H1 (cell line): ENCODE results near the gene DMRT1. TPM values are rescaled to one million over a fixed set of nuclear protein-coding genes. Genes with fewer than 3 reads are reported as not detected.

Experiments
- polyA plus RNA-seq, 7 experiments: library from polyadenylated mRNA; depleted of rRNA in 3 of 7; stranded (reverse) in 5 of 7; unstranded in 2 of 7; fragments of >200 nt in 5 of 7; fragments of 200-250 nt in 2 of 7; gene quantifications; 1 replicate in 5 of 7; 2 replicates in 1 of 7; 4 replicates in 1 of 7; pipeline versions ENCODE4 v1.2.1 to v1.2.3, GENCODE V29; 2011 to 2013; ENCODE audit warnings: missing spikeins in 2 of 7, mixed read lengths in 2 of 7
- total RNA-seq: library from RNA; stranded (reverse); fragmentation: NEBNext Ultra II Directional; extraction: Animal tissue kit (Norgen Biotek cat#: 25700); gene quantifications from 2 replicates; pipeline ENCODE4 v1.2.1, GENCODE V29; 2021
- TF ChIP-seq, protein P1 (sequence below): fragments of 300-600 bp; sonication (generic); IDR thresholded peaks from 2 replicates; pipeline ENCODE4 v1.7.1; 2012; ENCODE audit warnings: low read length, moderate library complexity, mild to moderate bottlenecking, inconsistent platforms; ENCODE audit not compliant: insufficient replicate concordance

Gene DMRT1
- total and polyA plus RNA-seq, 2 of the 8 experiments (the other 6 are each of a cell fraction or from before 2014, with no cell fraction given) = 0.15 TPM; not detected in 1

DNA sequence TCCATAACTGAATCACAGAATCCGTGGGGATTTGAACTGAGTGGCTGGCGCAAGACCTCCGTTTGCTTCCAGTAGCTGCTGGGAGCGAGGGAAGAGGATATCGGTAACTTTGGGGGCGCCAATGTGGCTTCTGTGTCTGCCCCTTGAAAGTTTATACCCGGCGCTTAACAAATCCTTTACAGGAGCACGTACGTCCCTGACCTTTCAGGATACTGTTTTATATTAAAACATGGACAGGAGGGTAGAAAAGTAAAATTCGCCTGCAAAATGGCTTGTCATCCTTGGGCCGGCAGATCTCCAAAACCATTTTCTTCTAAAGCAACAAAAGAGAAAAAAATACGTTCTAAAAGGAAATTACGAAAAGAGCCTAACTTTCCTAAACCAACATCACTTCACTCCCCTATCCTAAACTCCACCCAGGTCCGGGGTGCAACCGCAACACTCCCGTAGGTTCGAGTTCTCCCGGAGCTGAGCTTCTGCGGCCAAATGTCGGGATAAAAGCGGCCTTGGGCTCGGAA is 134.3 kb downstream of the DMRT1 start (continued):
- TF ChIP-seq, protein P1, sequence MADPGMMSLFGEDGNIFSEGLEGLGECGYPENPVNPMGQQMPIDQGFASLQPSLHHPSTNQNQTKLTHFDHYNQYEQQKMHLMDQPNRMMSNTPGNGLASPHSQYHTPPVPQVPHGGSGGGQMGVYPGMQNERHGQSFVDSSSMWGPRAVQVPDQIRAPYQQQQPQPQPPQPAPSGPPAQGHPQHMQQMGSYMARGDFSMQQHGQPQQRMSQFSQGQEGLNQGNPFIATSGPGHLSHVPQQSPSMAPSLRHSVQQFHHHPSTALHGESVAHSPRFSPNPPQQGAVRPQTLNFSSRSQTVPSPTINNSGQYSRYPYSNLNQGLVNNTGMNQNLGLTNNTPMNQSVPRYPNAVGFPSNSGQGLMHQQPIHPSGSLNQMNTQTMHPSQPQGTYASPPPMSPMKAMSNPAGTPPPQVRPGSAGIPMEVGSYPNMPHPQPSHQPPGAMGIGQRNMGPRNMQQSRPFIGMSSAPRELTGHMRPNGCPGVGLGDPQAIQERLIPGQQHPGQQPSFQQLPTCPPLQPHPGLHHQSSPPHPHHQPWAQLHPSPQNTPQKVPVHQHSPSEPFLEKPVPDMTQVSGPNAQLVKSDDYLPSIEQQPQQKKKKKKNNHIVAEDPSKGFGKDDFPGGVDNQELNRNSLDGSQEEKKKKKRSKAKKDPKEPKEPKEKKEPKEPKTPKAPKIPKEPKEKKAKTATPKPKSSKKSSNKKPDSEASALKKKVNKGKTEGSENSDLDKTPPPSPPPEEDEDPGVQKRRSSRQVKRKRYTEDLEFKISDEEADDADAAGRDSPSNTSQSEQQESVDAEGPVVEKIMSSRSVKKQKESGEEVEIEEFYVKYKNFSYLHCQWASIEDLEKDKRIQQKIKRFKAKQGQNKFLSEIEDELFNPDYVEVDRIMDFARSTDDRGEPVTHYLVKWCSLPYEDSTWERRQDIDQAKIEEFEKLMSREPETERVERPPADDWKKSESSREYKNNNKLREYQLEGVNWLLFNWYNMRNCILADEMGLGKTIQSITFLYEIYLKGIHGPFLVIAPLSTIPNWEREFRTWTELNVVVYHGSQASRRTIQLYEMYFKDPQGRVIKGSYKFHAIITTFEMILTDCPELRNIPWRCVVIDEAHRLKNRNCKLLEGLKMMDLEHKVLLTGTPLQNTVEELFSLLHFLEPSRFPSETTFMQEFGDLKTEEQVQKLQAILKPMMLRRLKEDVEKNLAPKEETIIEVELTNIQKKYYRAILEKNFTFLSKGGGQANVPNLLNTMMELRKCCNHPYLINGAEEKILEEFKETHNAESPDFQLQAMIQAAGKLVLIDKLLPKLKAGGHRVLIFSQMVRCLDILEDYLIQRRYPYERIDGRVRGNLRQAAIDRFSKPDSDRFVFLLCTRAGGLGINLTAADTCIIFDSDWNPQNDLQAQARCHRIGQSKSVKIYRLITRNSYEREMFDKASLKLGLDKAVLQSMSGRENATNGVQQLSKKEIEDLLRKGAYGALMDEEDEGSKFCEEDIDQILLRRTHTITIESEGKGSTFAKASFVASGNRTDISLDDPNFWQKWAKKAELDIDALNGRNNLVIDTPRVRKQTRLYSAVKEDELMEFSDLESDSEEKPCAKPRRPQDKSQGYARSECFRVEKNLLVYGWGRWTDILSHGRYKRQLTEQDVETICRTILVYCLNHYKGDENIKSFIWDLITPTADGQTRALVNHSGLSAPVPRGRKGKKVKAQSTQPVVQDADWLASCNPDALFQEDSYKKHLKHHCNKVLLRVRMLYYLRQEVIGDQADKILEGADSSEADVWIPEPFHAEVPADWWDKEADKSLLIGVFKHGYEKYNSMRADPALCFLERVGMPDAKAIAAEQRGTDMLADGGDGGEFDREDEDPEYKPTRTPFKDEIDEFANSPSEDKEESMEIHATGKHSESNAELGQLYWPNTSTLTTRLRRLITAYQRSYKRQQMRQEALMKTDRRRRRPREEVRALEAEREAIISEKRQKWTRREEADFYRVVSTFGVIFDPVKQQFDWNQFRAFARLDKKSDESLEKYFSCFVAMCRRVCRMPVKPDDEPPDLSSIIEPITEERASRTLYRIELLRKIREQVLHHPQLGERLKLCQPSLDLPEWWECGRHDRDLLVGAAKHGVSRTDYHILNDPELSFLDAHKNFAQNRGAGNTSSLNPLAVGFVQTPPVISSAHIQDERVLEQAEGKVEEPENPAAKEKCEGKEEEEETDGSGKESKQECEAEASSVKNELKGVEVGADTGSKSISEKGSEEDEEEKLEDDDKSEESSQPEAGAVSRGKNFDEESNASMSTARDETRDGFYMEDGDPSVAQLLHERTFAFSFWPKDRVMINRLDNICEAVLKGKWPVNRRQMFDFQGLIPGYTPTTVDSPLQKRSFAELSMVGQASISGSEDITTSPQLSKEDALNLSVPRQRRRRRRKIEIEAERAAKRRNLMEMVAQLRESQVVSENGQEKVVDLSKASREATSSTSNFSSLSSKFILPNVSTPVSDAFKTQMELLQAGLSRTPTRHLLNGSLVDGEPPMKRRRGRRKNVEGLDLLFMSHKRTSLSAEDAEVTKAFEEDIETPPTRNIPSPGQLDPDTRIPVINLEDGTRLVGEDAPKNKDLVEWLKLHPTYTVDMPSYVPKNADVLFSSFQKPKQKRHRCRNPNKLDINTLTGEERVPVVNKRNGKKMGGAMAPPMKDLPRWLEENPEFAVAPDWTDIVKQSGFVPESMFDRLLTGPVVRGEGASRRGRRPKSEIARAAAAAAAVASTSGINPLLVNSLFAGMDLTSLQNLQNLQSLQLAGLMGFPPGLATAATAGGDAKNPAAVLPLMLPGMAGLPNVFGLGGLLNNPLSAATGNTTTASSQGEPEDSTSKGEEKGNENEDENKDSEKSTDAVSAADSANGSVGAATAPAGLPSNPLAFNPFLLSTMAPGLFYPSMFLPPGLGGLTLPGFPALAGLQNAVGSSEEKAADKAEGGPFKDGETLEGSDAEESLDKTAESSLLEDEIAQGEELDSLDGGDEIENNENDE = no peak
